ENCODE data around the gene PDE4A. TPM values are rescaled to one million over a fixed set of nuclear protein-coding genes. Genes with fewer than 3 reads are reported as not detected.

PDE4A gene
- total and polyA plus RNA-seq, 2 of the 8 experiments (the other 6 are each of a cell fraction or from before 2014, with no cell fraction given), result 2.0 to 4.4 TPM

- peak; percentile 46 to 77 (median 60) for TF ChIP-seq CTCF (IDR thresholded peaks at IDR 0.05; ENCODE audit: control extremely low read depth in 1 of 3, insufficient read depth in 1 of 3, low read depth in 1 of 3, low read length in 3 of 3)
- TF ChIP-seq, protein P1, sequence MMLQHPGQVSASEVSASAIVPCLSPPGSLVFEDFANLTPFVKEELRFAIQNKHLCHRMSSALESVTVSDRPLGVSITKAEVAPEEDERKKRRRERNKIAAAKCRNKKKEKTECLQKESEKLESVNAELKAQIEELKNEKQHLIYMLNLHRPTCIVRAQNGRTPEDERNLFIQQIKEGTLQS (IDR thresholded peaks at IDR 0.05; ENCODE audit: insufficient read depth, low read depth, low read length), result no peak
- TF ChIP-seq ASH2L (IDR thresholded peaks at IDR 0.05; ENCODE audit: low read length), result peak; percentile 94
- TF ChIP-seq KDM4A (IDR thresholded peaks at IDR 0.05; ENCODE audit: low read depth, low read length, severe bottlenecking), result peak; percentile 75
- TF ChIP-seq RNF2 (IDR thresholded peaks at IDR 0.05; ENCODE audit: borderline replicate concordance, low read depth, low read length, missing control alignments, poor library complexity, severe bottlenecking), result peak; percentile 43
- TF ChIP-seq, protein P2, sequence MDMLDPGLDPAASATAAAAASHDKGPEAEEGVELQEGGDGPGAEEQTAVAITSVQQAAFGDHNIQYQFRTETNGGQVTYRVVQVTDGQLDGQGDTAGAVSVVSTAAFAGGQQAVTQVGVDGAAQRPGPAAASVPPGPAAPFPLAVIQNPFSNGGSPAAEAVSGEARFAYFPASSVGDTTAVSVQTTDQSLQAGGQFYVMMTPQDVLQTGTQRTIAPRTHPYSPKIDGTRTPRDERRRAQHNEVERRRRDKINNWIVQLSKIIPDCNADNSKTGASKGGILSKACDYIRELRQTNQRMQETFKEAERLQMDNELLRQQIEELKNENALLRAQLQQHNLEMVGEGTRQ (IDR thresholded peaks at IDR 0.05; ENCODE audit: low read length), result no peak
- 0 out of 2 replicates have a peak, but pooled peaks have one; percentile 5 for TF ChIP-seq TCF12 (IDR thresholded peaks at IDR 0.05; ENCODE audit: low read depth, low read length)
- 0 out of 4 replicates have a peak, but pooled peaks of 1 of the 2 experiments have one; percentile 18 for TF ChIP-seq RAD21 (IDR thresholded peaks at IDR 0.05 in 1 of 2, conservative IDR thresholded peaks at IDR 0.05 in 1 of 2; ENCODE audit: low read depth in 2 of 2, low read length in 2 of 2)
- no peak for TF ChIP-seq TAF7 (optimal IDR thresholded peaks at IDR 0.05; ENCODE audit: borderline replicate concordance, low read depth, low read length)
- no peak for TF ChIP-seq SP2 (IDR thresholded peaks at IDR 0.05; ENCODE audit: low read length)
- TF ChIP-seq, protein P3, sequence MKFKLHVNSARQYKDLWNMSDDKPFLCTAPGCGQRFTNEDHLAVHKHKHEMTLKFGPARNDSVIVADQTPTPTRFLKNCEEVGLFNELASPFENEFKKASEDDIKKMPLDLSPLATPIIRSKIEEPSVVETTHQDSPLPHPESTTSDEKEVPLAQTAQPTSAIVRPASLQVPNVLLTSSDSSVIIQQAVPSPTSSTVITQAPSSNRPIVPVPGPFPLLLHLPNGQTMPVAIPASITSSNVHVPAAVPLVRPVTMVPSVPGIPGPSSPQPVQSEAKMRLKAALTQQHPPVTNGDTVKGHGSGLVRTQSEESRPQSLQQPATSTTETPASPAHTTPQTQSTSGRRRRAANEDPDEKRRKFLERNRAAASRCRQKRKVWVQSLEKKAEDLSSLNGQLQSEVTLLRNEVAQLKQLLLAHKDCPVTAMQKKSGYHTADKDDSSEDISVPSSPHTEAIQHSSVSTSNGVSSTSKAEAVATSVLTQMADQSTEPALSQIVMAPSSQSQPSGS (IDR thresholded peaks at IDR 0.05; ENCODE audit: low read length), result no peak
- TF ChIP-seq HDAC2 (IDR thresholded peaks at IDR 0.05; ENCODE audit: borderline replicate concordance in 1 of 2, low read depth in 2 of 2, low read length in 2 of 2), result peak in 1 of 2 experiments; percentile 60; a peak in 1 of 4 replicates
Observed at GRCh38 chr19:10514211-10515145, 94.1 kb downstream of the PDE4A start (continued).

Data from H1 (cell line).